ENCODE results near the gene S1PR3. TPM values are rescaled to one million over a fixed set of nuclear protein-coding genes. Genes with fewer than 3 reads are reported as not detected.

The S1PR3 gene
- total RNA-seq, 2 experiments from 2014 or later, result 0.47 TPM; not detected in 1

DNA sequence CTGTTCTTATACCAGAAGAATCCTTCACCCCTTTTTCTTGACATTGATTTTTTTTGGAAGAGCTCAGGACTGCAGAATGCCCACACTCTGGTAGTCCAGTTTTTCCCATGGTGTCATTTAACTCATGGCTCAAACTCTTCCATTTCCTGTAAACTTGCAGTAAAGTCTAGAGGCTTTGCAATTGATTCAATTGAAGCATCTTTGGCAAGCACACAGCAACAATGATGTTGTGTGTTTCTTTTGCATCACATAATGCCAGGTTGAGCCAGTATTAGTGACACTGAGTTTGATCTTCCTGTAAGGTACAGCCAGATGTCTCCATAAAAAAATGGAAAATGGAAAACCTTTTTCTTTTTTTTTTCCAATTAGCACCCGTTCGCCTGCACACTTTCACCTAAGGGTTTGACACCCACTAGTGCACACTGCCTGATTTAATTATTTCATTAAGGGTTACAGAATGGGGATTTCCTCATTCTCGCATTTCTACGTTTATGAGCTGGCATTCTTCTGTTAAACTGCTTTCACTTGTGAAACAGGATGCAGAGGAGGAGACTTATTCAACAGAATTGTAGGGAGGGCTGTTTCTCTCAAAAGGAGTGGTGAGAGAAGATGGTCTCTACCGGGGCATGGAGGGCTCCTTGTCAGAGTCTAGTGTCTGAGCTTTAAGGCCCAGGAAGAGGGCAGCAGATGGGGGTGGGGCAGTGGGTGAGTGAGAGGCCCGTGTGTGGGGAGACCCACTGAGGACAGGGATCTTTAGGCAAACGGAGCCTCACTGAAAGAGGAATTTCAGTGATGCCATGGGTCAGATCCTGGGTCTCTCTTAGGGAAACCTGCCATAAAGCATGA lies 2.2 kb upstream of the S1PR3 start:
- peaks cover 9% of the 10 kb centered on the region for H3K4me1 ChIP-seq (ENCODE audit: insufficient read depth, low read length, poor library complexity, severe bottlenecking)

DNA sequence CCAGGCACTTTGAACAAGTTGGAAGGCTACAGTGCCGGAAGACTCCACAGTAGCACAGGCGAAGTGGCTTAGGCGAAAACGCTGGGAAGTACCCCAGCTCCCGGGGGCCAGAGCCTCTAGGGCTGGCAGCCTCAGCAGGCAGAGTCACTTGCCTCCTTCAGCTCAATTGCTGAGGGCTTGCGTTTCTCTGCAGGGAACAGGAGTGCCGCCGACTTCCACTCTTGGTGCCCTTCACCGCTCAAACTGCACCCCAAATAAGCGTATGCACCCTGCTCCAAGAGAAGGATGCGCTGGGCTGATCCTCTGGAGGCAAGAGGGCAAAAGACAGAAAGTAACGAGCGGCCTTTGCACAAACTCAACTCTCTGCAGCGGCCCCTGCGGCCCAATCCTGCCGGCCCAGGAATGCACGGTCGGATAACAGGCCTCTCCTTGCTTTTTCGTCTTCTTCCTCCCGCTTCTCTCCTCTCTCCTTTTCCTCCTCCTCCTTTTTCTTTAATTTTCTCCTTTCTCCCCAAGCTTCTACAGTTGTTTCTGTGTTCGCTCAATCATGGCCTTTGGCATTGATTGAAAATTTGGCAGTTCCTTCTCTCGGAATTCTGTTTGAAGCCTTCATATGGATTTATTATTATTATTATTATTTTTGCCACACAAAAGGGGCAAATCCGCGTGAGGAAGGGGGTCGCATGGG lies 1.1 kb upstream of the S1PR3 start:
- intact Hi-C loops (cut with micrococcal nuclease; ENCODE audit: unreplicated experiment), result no loop called here
- H2AFZ ChIP-seq (ENCODE audit: low read length), result no peak overlapping the region
- no peaks in the 10 kb centered on the region for H3K9me2 ChIP-seq (ENCODE audit: insufficient read depth, low read length)
- no peak for TF ChIP-seq EZH2phosphoT487 (IDR thresholded peaks at IDR 0.05; ENCODE audit: borderline replicate concordance, low read depth, low read length)
- TF ChIP-seq, protein P1, sequence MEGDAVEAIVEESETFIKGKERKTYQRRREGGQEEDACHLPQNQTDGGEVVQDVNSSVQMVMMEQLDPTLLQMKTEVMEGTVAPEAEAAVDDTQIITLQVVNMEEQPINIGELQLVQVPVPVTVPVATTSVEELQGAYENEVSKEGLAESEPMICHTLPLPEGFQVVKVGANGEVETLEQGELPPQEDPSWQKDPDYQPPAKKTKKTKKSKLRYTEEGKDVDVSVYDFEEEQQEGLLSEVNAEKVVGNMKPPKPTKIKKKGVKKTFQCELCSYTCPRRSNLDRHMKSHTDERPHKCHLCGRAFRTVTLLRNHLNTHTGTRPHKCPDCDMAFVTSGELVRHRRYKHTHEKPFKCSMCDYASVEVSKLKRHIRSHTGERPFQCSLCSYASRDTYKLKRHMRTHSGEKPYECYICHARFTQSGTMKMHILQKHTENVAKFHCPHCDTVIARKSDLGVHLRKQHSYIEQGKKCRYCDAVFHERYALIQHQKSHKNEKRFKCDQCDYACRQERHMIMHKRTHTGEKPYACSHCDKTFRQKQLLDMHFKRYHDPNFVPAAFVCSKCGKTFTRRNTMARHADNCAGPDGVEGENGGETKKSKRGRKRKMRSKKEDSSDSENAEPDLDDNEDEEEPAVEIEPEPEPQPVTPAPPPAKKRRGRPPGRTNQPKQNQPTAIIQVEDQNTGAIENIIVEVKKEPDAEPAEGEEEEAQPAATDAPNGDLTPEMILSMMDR (conservative IDR thresholded peaks at IDR 0.05; ENCODE audit: low read length), result no peak
- H3K27ac ChIP-seq (ENCODE audit: low read depth, low read length, poor library complexity, severe bottlenecking), result no peak overlapping the region
- no peak overlapping the region for H3K4me2 ChIP-seq (ENCODE audit: low read length)
- H3K9me3 ChIP-seq (ENCODE audit: low read length), result no peaks in the 10 kb centered on the region
- no TSS peak for BruUV-seq (replicated peaks)
- no peak overlapping the region for H3K4me3 ChIP-seq (ENCODE audit: low read depth, low read length, poor library complexity, severe bottlenecking)
- peaks cover 9% of the 10 kb centered on the region for H3K4me1 ChIP-seq (ENCODE audit: insufficient read depth, low read length, poor library complexity, severe bottlenecking)
- no peaks in the 10 kb centered on the region for H4K20me1 ChIP-seq (ENCODE audit: insufficient read depth, low read length)
- POLR2A ChIA-PET, result no interaction called here
- CTCF ChIA-PET (ENCODE audit: unreplicated experiment), result no interaction called here
- H3K36me3 ChIP-seq (ENCODE audit: insufficient read depth, low read length), result no peaks in the 10 kb centered on the region
- DNase-seq (ENCODE audit: low spot score), result no peak
- H3K79me2 ChIP-seq (ENCODE audit: insufficient read depth, low read depth, low read length), result no peaks in the 10 kb centered on the region

More for the DNA sequence above, 2.2 kb upstream of the S1PR3 start:
- TF ChIP-seq, protein P1 (conservative IDR thresholded peaks at IDR 0.05; ENCODE audit: low read length), result no peak
- TF ChIP-seq EZH2phosphoT487 (IDR thresholded peaks at IDR 0.05; ENCODE audit: borderline replicate concordance, low read depth, low read length), result no peak
- no peaks in the 10 kb centered on the region for H3K36me3 ChIP-seq (ENCODE audit: insufficient read depth, low read length)
- H3K4me2 ChIP-seq (ENCODE audit: low read length), result peak overlapping the region; percentile 41; the same call in 1 of the 2 replicates
- H2AFZ ChIP-seq (ENCODE audit: low read length), result peak overlapping the region; percentile 39; the same call in 1 of the 2 replicates
- H3K27ac ChIP-seq (ENCODE audit: low read depth, low read length, poor library complexity, severe bottlenecking), result no peak overlapping the region
- H3K9me3 ChIP-seq (ENCODE audit: low read length), result no peaks in the 10 kb centered on the region
- BruUV-seq (replicated peaks), result no TSS peak
- no peak overlapping the region for H3K4me3 ChIP-seq (ENCODE audit: low read depth, low read length, poor library complexity, severe bottlenecking)
- intact Hi-C loops (cut with micrococcal nuclease; ENCODE audit: unreplicated experiment), result no loop called here
- H3K9me2 ChIP-seq (ENCODE audit: insufficient read depth, low read length), result no peaks in the 10 kb centered on the region
- no peaks in the 10 kb centered on the region for H4K20me1 ChIP-seq (ENCODE audit: insufficient read depth, low read length)
- CTCF ChIA-PET (ENCODE audit: unreplicated experiment), result no interaction called here
- POLR2A ChIA-PET, result no interaction called here
- no peaks in the 10 kb centered on the region for H3K79me2 ChIP-seq (ENCODE audit: insufficient read depth, low read depth, low read length)
- DNase-seq (ENCODE audit: low spot score), result peak; percentile 21

DNA sequence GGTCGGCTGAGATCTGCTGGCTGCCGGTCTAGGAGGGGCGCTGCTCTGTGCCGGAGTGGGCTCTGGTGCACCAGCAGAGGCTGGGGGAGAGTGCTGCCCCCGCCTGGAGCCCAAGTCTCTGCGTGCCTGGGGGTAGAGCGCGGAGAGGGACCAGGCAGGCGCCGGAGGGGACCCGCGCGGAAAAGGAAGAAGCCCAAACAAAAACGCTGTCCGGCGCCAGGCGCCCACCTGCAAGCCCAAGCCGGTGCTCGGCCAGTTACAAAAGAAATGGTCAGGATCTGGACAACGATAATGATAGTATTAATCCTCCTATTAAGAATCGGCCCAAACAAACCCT lies 571 bp upstream of the S1PR3 start:
- Histone ChIP-seq H3K79me2 (ENCODE audit: insufficient read depth, low read depth, low read length) (no peaks in the 10 kb centered on the region), H2AFZ (ENCODE audit: low read length) (no peak overlapping the region), H3K4me3 (ENCODE audit: low read depth, low read length, poor library complexity, severe bottlenecking) (peak overlapping the region; percentile 50), H3K9me3 (ENCODE audit: low read length) (no peaks in the 10 kb centered on the region), H3K4me2 (ENCODE audit: low read length) (peak overlapping the region; percentile 53; the same call in 1 of the 2 replicates), H4K20me1 (ENCODE audit: insufficient read depth, low read length) (no peaks in the 10 kb centered on the region), H3K9me2 (ENCODE audit: insufficient read depth, low read length) (no peaks in the 10 kb centered on the region), H3K36me3 (ENCODE audit: insufficient read depth, low read length) (no peaks in the 10 kb centered on the region), H3K4me1 (ENCODE audit: insufficient read depth, low read length, poor library complexity, severe bottlenecking) (peaks cover 9% of the 10 kb centered on the region), H3K27ac (ENCODE audit: low read depth, low read length, poor library complexity, severe bottlenecking) (no peak overlapping the region)
- intact Hi-C loops (cut with micrococcal nuclease; ENCODE audit: unreplicated experiment), result no loop called here
- ChIA-PET CTCF (ENCODE audit: unreplicated experiment) (no interaction called here), POLR2A (no interaction called here)
- peak; percentile 10 for DNase-seq (ENCODE audit: low spot score)
- no TSS peak for BruUV-seq (replicated peaks)
- TF ChIP-seq EZH2phosphoT487 (IDR thresholded peaks at IDR 0.05; ENCODE audit: borderline replicate concordance, low read depth, low read length), result no peak
- TF ChIP-seq, protein P1 (conservative IDR thresholded peaks at IDR 0.05; ENCODE audit: low read length), result peak; percentile 40; the same call in 1 of the 2 replicates

Measured in OCI-LY7 (cell line).